HCT116 (cell line): Measurements from ENCODE around the gene GJD2. TPM values are rescaled to one million over a fixed set of nuclear protein-coding genes. Genes with fewer than 3 reads are reported as not detected.

ENCODE experiments used
- ATAC-seq: fragments of 200-7000 bp; cut with Tn5 transposase; 2 replicates; pipeline ENCODE4 v1.9.1; 2020; ENCODE audit warnings: mild to moderate bottlenecking, moderate library complexity
- BruUV-seq: library from RNA; stranded (reverse); fragments of 400-500 nt; replicated peaks from 2 replicates; lab custom pipeline; 2021; lab: Mats Ljungman, UMichigan
- CTCF ChIA-PET: fragments of 300-600 bp; sonication (Branson Sonifier 250); formaldehyde crosslinking; loops from one replicate; lab custom pipeline; 2021; ENCODE audit warnings: antibody characterized with exemption; lab: Charles Lee
- POLR2A ChIA-PET: fragments of 300-600, 350-600 bp; sonication (Branson Sonifier 250); formaldehyde crosslinking; loops from one replicate; lab custom pipeline; 2021; ENCODE audit warnings: antibody characterized with exemption; lab: Charles Lee
- RAD21 ChIA-PET, 2 experiments: fragments of 300-600 bp; sonication (Branson Sonifier 250); formaldehyde crosslinking; loops; one replicate each; lab custom pipeline; 2023; ENCODE audit warnings: low total read pairs in 2 of 2; ENCODE audit not compliant: uncharacterized antibody in 2 of 2, unreplicated experiment in 2 of 2, low non-redundant PET in 1 of 2; lab: Charles Lee
- DNase-seq: peaks from one replicate; pipeline ENCODE4 v3.0.0-alpha.2; 2010; ENCODE audit warnings: low read depth, low spot score
- H2AFZ ChIP-seq: fragments of 200-600 bp; shearing (Covaris generic), sonication (generic); 2 replicates; pipeline ENCODE4 v1.6.1; 2017; ENCODE audit warnings: low read depth, mixed run types, mixed read lengths, antibody characterized with exemption, low read length; ENCODE audit not compliant: poor library complexity, severe bottlenecking
- H3K27ac ChIP-seq: 2 replicates; pipeline ENCODE4 v1.5.1; 2012; ENCODE audit warnings: low read depth, low read length
- H3K27me3 ChIP-seq: fragments of 200-600 bp; sonication (generic); 2 replicates; pipeline ENCODE4 v1.6.1; 2016; ENCODE audit warnings: mixed run types, low read length, mixed read lengths; ENCODE audit not compliant: insufficient read depth
- H3K36me3 ChIP-seq, 2 experiments: fragments of 200-500 bp in 1 of 2; fragments of 200-600 bp in 1 of 2; sonication (Bioruptor generic) in 1 of 2; sonication (generic) in 1 of 2; 2 replicates each; pipeline versions ENCODE4 v1.5.1 to v1.6.1; 2014 to 2016; ENCODE audit warnings: low read length in 2 of 2, inconsistent platforms in 1 of 2, mixed read lengths in 1 of 2, mixed run types in 1 of 2; ENCODE audit not compliant: insufficient read depth in 2 of 2, control insufficient read depth in 1 of 2
- H3K4me1 ChIP-seq, 2 experiments: fragments of 200-600 bp in 1 of 2; sonication (generic) in 1 of 2; 2 replicates each; pipeline versions ENCODE4 v1.5.1 to v1.6.1; 2012 to 2017; ENCODE audit warnings: low read length in 2 of 2, inconsistent platforms in 1 of 2, mild to moderate bottlenecking in 1 of 2, mixed read lengths in 1 of 2, mixed run types in 1 of 2, moderate library complexity in 1 of 2; ENCODE audit not compliant: insufficient read depth in 2 of 2, control insufficient read depth in 1 of 2
- H3K4me2 ChIP-seq: fragments of 200-600 bp; sonication (generic); 2 replicates; pipeline ENCODE4 v1.6.1; 2017; ENCODE audit warnings: mixed run types, low read length, mixed read lengths
- H3K4me3 ChIP-seq, 2 experiments: fragments of 200-600 bp in 1 of 2; sonication (generic) in 1 of 2; replicated peaks in 1 of 2; 2 replicates each; pipeline ENCODE4 v1.5.1; 2011 to 2016; ENCODE audit warnings: low read length in 2 of 2, control low read depth in 1 of 2, low read depth in 1 of 2, mild to moderate bottlenecking in 1 of 2, mixed read lengths in 1 of 2, mixed run types in 1 of 2
- H3K79me2 ChIP-seq: fragments of 200-600 bp; sonication (generic); 2 replicates; pipeline ENCODE4 v1.6.1; 2017; ENCODE audit warnings: mild to moderate bottlenecking, mixed run types, low read length, moderate library complexity, mixed read lengths; ENCODE audit not compliant: insufficient read depth
- H3K9ac ChIP-seq: fragments of 200-600 bp; sonication (generic); 2 replicates; pipeline ENCODE4 v1.6.1; 2016; ENCODE audit warnings: low read length, mixed read lengths
- H3K9me2 ChIP-seq: fragments of 200-600 bp; sonication (generic), shearing (Covaris generic); 2 replicates; pipeline ENCODE4 v1.6.1; 2017; ENCODE audit warnings: mixed run types, mild to moderate bottlenecking, moderate library complexity; ENCODE audit not compliant: insufficient read depth
- H3K9me3 ChIP-seq, 2 experiments: fragments of 200-500 bp in 1 of 2; fragments of 200-600 bp in 1 of 2; sonication (Bioruptor generic) in 1 of 2; sonication (generic) in 1 of 2; 2 replicates each; pipeline ENCODE4 v1.6.1; 2014 to 2017; ENCODE audit warnings: low read length in 2 of 2, mixed read lengths in 2 of 2, inconsistent platforms in 1 of 2, low read depth in 1 of 2, mild to moderate bottlenecking in 1 of 2, mixed run types in 1 of 2, moderate library complexity in 1 of 2; ENCODE audit not compliant: control insufficient read depth in 1 of 2, insufficient read depth in 1 of 2
- H4K20me1 ChIP-seq: fragments of 200-600 bp; sonication (generic), shearing (Covaris generic); 2 replicates; pipeline ENCODE4 v1.6.1; 2017; ENCODE audit warnings: mixed run types, mild to moderate bottlenecking, moderate library complexity; ENCODE audit not compliant: insufficient read depth
- CEBPB ChIP-seq: IDR thresholded peaks from 2 replicates; pipeline ENCODE4 v1.6.1; 2012; ENCODE audit warnings: low read depth
- EZH2 ChIP-seq: fragments of 200-600 bp; sonication (generic); IDR thresholded peaks from 2 replicates; pipeline ENCODE4 v1.6.1; 2017; ENCODE audit warnings: antibody characterized with exemption, mixed run types
- JUND ChIP-seq: IDR thresholded peaks from 2 replicates; pipeline ENCODE4 v1.6.1; 2012
- POLR2AphosphoS5 ChIP-seq: IDR thresholded peaks from 2 replicates; pipeline ENCODE4 v1.6.1; 2011; ENCODE audit warnings: mild to moderate bottlenecking, low read depth, low read length, moderate library complexity
- ZNF274 ChIP-seq: fragments of 200-500 bp; sonication (Bioruptor generic); IDR thresholded peaks from 2 replicates; pipeline ENCODE4 v1.6.1; 2014; ENCODE audit warnings: mild to moderate bottlenecking, low read depth, low read length, inconsistent platforms
- intact Hi-C: fragments of 100-400 bp; cut with micrococcal nuclease; formaldehyde crosslinking; loops from 2 replicates; pipeline ENCODE4 v1.10.0; 2022
- total RNA-seq: library from RNA; stranded (reverse); gene quantifications from one replicate; pipeline ENCODE4 v1.2.1, GENCODE V29; 2021; ENCODE audit not compliant: unreplicated experiment

The GJD2 gene
- total RNA-seq, 1 experiment from 2014 or later: not detected

DNA sequence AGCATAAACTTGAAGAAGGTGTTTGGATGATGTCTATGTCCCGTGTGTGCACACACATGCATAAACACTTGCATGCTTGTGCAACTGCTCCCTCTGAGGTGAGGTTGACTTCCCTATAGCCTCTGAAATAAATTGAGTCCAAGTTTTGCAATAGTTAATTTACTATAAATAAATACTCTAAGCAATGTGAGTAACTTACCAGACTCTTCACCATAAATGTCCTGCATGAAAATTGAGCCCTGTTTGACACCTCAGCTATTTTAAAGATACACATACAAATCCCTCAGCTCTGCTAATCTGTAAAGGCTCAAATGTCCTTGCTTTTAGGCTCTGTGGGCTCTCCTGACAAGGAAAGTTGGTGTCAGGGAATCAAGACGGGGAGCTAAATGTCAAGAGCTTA is 37.1 kb downstream of the GJD2 start:
- ATAC-seq: no peak

DNA sequence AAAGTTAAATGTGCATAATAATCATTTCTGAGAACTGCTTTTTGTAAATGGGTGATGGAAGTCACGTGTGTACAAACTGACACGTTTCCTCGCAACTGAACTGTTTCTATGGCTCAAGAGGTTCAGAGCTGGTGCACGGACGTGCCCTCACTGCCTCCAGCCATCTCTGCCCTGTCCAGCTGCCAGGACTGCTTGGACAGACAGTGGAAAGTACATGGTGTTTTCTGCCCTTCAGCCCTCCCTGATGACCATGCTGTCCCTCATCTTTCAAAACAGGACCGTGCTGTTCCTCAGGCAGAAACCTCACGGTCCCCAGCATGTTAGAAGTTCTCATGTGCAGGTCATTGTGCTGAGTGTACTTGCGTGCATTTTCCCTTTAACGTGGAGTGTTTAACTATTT is 38.7 kb downstream of the GJD2 start:
- CTCF ChIA-PET: no interaction called here

More for the DNA sequence above, 37.1 kb downstream of the GJD2 start:
- no peak overlapping the region for H2AFZ ChIP-seq
- no peak for DNase-seq
- H3K79me2 ChIP-seq: no peaks in the 10 kb centered on the region
- intact Hi-C loops: no loop called here
- no peak overlapping the region for H3K9ac ChIP-seq
- no peak overlapping the region for H3K4me3 ChIP-seq
- H3K27me3 ChIP-seq: peaks cover 53% of the 10 kb centered on the region
- POLR2A ChIA-PET: no interaction called here
- RAD21 ChIA-PET: no interaction called here
- no peak for TF ChIP-seq POLR2AphosphoS5
- no peak for TF ChIP-seq ZNF274
- TF ChIP-seq CEBPB: no peak
- no peak for TF ChIP-seq EZH2
- peaks cover 7 to 10% of the 10 kb centered on the region in 2 experiments for H3K4me1 ChIP-seq
- no peaks in the 10 kb centered on the region for H3K9me2 ChIP-seq
- CTCF ChIA-PET: interaction anchor here (1.1 kb wide), 1 partner anchor 10 kb away, joined by 6 read pairs; no protein-coding TSS in a partner anchor
- no peak overlapping the region for H3K27ac ChIP-seq
- H3K9me3 ChIP-seq: no peaks in the 10 kb centered on the region
- no peak overlapping the region for H3K4me2 ChIP-seq
- no peaks in the 10 kb centered on the region for H4K20me1 ChIP-seq
- no TSS peak for BruUV-seq
- no peaks in the 10 kb centered on the region for H3K36me3 ChIP-seq

More for the DNA sequence above, 38.7 kb downstream of the GJD2 start:
- intact Hi-C loops: no loop called here
- Histone ChIP-seq H2AFZ (no peak overlapping the region), H3K9me3 (no peaks in the 10 kb centered on the region), H3K27me3 (peaks cover 66% of the 10 kb centered on the region), H3K9ac (no peak overlapping the region), H3K36me3 (no peaks in the 10 kb centered on the region), H3K27ac (no peak overlapping the region), H3K4me3 (no peak overlapping the region), H4K20me1 (no peaks in the 10 kb centered on the region), H3K4me2 (no peak overlapping the region), H3K4me1 (no peaks in the 10 kb centered on the region), H3K79me2 (no peaks in the 10 kb centered on the region), H3K9me2 (no peaks in the 10 kb centered on the region)
- ChIA-PET RAD21 (no interaction called here), POLR2A (no interaction called here)
- no TSS peak for BruUV-seq
- DNase-seq (no peak), ATAC-seq (no peak)
- TF ChIP-seq JUND: no peak
- TF ChIP-seq POLR2AphosphoS5: no peak
